ENCODE results near the gene WBP2NL.

WBP2NL gene

DNA sequence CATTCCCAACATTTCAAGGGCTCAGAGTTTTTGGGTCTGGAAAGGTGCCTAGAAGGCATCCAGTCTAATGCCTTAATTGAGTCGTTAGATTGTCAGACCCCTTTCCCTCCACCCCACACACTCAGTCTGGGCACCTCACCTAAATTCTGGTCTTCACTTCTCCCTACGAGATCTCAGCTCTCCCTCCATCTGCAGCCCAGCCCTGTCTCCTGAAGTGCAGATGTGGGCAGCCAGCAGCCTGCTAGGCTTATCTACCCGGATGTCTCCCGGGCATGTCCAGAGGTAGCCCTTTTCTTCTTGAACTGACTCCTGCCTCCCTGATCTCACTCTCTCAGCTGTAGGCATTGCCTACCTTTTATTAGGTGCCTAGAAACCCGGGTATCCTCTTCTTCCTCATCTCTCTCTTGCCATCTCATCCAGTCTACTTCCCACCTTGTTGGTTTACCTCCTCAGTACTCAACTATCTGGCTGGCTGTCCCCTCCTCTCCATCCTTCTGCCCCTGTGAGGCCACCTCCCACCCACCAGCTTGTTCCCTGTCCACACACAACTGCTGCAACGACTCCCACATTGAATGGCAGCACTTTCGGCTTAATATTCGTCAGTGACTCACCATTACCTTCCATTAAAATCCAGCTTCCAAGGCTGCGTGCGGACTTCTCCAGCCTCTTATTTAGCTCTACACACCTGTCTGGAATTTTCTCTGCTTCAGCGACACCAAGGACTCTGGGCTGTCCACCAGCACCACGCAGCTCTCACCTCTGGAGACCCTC, 23.1 kb upstream of the WBP2NL start:
- Histone ChIP-seq H3K36me3 (ENCODE audit: insufficient read depth, low read length) (no peaks in the 10 kb centered on the region), H3K4me3 (no peak overlapping the region), H3K27ac (no peak overlapping the region), H3K9me3 (ENCODE audit: low read depth, low read length) (no peaks in the 10 kb centered on the region), H3K9ac (ENCODE audit: insufficient read length) (no peak overlapping the region)
- no peak for DNase-seq (ENCODE audit: low read depth, low spot score)
- TF ChIP-seq EZH2 (IDR thresholded peaks at IDR 0.05) (no peak), FOXP2 (optimal IDR thresholded peaks at IDR 0.05; ENCODE audit: control extremely low read depth, extremely low read length, insufficient read depth) (no peak), POLR2AphosphoS5 (IDR thresholded peaks at IDR 0.05; ENCODE audit: borderline replicate concordance, low read depth, low read length) (no peak)

DNA sequence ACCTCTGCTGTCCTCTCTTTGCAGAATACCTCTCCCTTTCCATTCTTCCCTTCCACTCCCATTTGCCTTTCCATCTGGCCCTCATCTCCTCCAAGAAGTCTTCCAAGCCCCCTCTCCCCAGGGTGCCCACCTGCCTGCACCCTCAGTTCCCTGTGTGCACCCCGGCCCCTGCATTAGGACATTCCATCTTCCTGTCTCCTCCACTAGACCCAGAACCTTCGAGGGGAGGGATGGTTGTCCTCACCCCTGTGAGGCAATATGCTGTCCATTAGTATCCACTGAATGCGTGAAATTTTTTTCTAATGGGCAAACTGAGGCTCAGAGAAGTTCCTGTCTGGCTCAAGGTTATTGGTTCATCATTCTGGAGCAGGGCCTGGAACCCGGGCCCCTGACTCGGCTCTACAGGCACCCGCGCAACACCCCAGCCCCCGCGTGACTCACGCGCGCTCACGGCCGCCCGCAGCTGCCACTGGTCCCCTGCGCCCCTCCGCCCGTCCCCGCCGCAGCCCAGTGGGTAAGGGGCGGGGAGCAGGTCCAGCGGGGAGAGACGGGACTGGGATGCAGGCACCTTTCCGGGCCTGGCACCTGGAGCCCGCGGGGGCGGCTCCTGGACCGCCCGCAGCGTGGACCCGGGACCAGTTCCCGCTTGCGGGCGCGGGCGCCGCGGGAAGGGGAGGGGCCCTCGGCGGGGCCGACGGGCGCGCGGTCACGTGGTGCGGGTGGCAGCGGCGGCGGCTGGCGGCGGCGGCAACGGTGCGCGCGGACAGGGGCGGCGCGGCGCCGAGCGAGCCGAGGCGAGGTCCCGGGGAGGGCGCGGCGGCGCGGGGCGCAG, 22.3 kb upstream of the WBP2NL start:
- no peak for DNase-seq (ENCODE audit: low read depth, low spot score)
- Histone ChIP-seq H3K4me3 (peak overlapping the region; percentile 81), H3K36me3 (ENCODE audit: insufficient read depth, low read length) (no peaks in the 10 kb centered on the region), H3K9ac (ENCODE audit: insufficient read length) (peak overlapping the region; percentile 26), H3K27ac (no peak overlapping the region), H3K9me3 (ENCODE audit: low read depth, low read length) (no peaks in the 10 kb centered on the region)
- TF ChIP-seq FOXP2 (optimal IDR thresholded peaks at IDR 0.05; ENCODE audit: control extremely low read depth, extremely low read length, insufficient read depth) (no peak), POLR2AphosphoS5 (IDR thresholded peaks at IDR 0.05; ENCODE audit: borderline replicate concordance, low read depth, low read length) (no peak), EZH2 (IDR thresholded peaks at IDR 0.05) (no peak)

DNA sequence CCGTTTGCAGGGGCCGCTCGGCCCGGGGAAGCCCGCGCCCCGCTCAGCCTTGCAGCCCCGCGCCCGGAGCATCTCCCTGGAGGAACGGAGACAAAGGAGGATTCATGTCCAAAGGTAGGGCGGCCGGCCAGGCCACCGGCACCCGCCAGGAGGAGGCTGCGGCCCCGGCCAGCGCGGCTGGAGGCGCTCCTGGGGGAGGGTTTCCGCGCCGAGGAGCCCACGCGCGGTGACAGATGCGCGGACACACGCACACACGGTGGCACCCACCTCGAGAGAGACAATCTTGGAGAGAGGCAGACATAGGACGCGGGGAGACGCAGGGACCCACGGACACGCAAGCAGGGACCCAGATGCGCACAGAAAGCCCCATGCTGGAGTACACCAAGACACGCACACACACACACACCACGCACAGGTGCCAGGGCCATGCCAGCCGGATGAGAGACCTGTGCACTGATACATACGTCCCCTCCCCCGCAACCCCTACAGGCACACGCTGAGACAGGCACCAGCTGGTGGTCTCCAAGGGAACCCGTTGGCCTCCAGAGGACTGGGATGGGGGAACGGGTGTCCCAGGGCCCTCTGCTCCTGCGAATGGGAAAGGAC, 21.5 kb upstream of the WBP2NL start:
- Histone ChIP-seq H3K9me3 (ENCODE audit: low read depth, low read length) (no peaks in the 10 kb centered on the region), H3K36me3 (ENCODE audit: insufficient read depth, low read length) (no peaks in the 10 kb centered on the region), H3K27ac (no peak overlapping the region), H3K9ac (ENCODE audit: insufficient read length) (peak overlapping the region; percentile 47), H3K4me3 (peak overlapping the region; percentile 81)
- DNase-seq (ENCODE audit: low read depth, low spot score) = no peak
- TF ChIP-seq POLR2AphosphoS5 (IDR thresholded peaks at IDR 0.05; ENCODE audit: borderline replicate concordance, low read depth, low read length) (no peak), FOXP2 (optimal IDR thresholded peaks at IDR 0.05; ENCODE audit: control extremely low read depth, extremely low read length, insufficient read depth) (no peak), EZH2 (IDR thresholded peaks at IDR 0.05) (no peak)

DNA sequence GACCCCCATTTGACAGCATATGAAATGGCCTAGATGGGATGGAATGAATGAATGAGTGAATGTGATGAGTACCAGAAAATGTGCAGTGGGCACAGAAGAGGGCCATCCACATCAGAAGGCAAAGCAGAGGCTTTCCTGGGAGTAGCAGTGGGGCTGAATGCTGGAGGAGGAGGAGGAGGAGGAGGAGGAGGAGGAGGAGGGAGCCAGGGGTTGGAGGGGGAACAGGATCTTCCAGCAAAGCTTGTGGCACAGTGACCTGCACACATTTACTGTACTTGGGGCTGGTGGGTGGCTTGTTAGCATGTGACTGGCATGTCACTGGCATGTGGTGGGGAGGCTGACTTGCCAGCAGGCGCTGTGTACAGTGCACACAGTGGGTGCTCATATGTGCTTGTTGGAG, 19.9 kb upstream of the WBP2NL start:
- Histone ChIP-seq H3K27ac (no peak overlapping the region), H3K36me3 (ENCODE audit: insufficient read depth, low read length) (no peaks in the 10 kb centered on the region)

DNA sequence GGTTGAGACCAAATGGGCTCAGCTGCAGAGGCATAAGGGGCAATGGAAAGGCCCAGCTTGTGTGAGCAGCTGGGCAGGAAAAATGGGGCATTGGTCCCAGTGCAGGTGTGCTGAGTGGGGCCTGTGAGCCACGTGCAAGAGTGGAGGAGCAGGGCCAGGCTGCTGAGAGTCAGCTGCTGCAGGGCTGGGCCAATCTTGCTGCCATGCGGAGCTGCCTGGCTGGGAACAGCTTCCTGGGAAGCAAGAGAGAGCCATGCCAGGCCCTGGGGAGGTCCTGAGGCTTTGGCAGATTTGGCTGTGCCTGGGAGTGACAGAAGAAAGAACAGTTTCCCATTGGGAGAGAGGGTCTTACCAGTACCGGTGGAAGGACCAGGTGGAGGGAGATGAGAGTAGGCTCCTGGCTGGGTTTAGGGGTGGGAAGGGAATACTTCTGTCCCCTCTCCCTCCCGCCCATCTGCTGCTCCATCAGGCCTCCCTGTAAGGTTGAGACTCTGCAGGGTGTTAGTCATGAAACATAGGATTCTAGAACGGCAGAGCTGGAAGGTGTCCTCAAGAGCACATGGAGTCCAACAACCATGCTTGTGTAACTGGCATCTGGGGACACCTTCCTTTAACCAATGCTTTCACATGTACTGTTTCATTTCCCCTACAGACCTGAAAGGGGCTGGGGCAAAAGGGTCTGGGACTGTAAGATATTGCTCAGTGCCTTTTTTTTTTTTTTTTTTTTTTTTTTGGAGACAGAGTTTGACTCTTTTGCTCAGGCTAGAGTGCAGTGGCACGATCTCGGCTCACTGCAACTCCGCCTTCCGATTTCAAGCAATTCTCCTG, 19.0 kb upstream of the WBP2NL start:
- Histone ChIP-seq H3K27ac (no peak overlapping the region), H3K9ac (ENCODE audit: insufficient read length) (no peak overlapping the region), H3K4me3 (no peak overlapping the region), H3K9me3 (ENCODE audit: low read depth, low read length) (no peaks in the 10 kb centered on the region), H3K36me3 (ENCODE audit: insufficient read depth, low read length) (no peaks in the 10 kb centered on the region)
- TF ChIP-seq FOXP2 (optimal IDR thresholded peaks at IDR 0.05; ENCODE audit: control extremely low read depth, extremely low read length, insufficient read depth) (no peak), POLR2AphosphoS5 (IDR thresholded peaks at IDR 0.05; ENCODE audit: borderline replicate concordance, low read depth, low read length) (no peak), EZH2 (IDR thresholded peaks at IDR 0.05) (no peak)
- DNase-seq (ENCODE audit: low read depth, low spot score) = no peak

More for the DNA sequence above, 19.9 kb upstream of the WBP2NL start:
- no peaks in the 10 kb centered on the region for H3K9me3 ChIP-seq (ENCODE audit: low read depth, low read length)
- DNase-seq (ENCODE audit: low read depth, low spot score) = no peak
- no peak overlapping the region for H3K4me3 ChIP-seq
- TF ChIP-seq POLR2AphosphoS5 (IDR thresholded peaks at IDR 0.05; ENCODE audit: borderline replicate concordance, low read depth, low read length) = no peak
- no peak for TF ChIP-seq FOXP2 (optimal IDR thresholded peaks at IDR 0.05; ENCODE audit: control extremely low read depth, extremely low read length, insufficient read depth)
- no peak for TF ChIP-seq EZH2 (IDR thresholded peaks at IDR 0.05)
- no peak overlapping the region for H3K9ac ChIP-seq (ENCODE audit: insufficient read length)

DNA sequence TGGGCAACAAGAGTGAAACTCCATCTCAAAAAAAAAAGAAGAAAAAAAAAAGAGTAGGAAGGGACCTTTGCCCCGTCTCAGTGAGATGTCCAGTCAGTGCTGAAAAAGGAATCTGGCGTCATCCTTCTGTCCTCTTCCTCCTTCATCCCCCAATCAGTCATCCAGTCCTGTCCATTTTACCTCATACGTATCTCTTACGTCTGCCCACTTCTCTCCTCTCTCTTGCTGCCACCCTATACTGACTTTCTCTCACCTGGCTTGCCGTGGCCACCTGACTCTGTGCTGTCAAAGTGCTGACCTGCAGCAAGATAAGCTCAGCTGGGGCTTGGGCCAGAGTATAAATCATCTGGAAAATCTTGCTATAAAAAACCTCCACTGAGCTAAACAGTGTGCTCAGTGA, 15.7 kb upstream of the WBP2NL start:
- DNase-seq (ENCODE audit: low read depth, low spot score) = no peak
- H3K9me3 ChIP-seq (ENCODE audit: low read depth, low read length) = no peaks in the 10 kb centered on the region
- H3K27ac ChIP-seq = 0 out of 2 replicates have a peak overlapping the region, but pooled peaks have one; percentile 69
- TF ChIP-seq POLR2AphosphoS5 (IDR thresholded peaks at IDR 0.05; ENCODE audit: borderline replicate concordance, low read depth, low read length) = no peak
- no peak for TF ChIP-seq FOXP2 (optimal IDR thresholded peaks at IDR 0.05; ENCODE audit: control extremely low read depth, extremely low read length, insufficient read depth)
- no peak for TF ChIP-seq EZH2 (IDR thresholded peaks at IDR 0.05)
- H3K9ac ChIP-seq (ENCODE audit: insufficient read length) = no peak overlapping the region
- no peak overlapping the region for H3K4me3 ChIP-seq
- H3K36me3 ChIP-seq (ENCODE audit: insufficient read depth, low read length) = no peaks in the 10 kb centered on the region

DNA sequence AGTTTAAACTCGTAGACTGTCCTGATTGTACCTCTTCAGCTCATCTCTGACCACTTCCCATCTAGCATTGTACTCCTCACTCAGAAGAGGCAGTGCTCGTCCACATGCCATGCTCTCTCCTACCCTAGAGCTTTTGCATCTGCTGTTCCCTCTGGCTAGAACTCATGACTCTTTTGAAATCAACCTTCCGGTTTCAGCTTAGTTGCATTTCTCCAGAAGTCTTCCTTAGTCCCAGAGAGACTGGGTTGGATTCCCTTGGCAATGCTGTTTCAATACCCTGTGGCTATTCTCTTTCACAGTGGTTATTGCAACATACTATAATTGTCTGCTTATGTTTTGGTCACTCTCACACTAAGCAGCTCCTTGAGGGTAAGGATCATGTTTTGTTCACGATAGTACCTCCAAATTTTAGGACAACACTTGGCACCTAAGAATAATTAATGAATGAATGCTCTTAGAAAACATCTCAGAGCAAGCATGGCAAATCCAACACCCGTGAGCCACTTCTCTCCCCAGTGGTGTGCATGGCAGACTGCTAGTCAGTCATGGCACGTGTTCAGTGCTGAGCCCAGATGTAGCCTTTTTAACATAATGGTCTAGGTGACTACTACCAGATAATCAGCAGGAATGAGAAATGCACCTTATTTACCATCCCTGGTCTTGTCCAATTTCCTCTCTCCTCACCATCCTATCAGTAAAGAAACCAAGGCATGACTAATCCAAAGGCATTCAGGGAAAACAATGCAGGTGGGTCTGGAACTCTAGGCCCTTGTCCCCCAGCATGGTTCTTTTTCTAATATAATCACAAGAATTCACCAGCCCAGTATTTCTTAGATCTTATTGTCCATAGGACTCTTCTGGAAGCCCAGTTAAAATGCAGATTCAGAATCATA, 14.8 kb upstream of the WBP2NL start:
- TF ChIP-seq POLR2AphosphoS5 (IDR thresholded peaks at IDR 0.05; ENCODE audit: borderline replicate concordance, low read depth, low read length) (no peak), EZH2 (IDR thresholded peaks at IDR 0.05) (no peak), FOXP2 (optimal IDR thresholded peaks at IDR 0.05; ENCODE audit: control extremely low read depth, extremely low read length, insufficient read depth) (no peak)
- no peaks in the 10 kb centered on the region for H3K36me3 ChIP-seq (ENCODE audit: insufficient read depth, low read length)
- H3K9ac ChIP-seq (ENCODE audit: insufficient read length) = peak overlapping the region; percentile 29
- peak overlapping the region; percentile 31 for H3K4me3 ChIP-seq
- H3K9me3 ChIP-seq (ENCODE audit: low read depth, low read length) = no peaks in the 10 kb centered on the region
- peak overlapping the region; percentile 69; the same call in 1 of the 2 replicates for H3K27ac ChIP-seq
- DNase-seq (ENCODE audit: low read depth, low spot score) = peak; percentile 45
